ENCODE data around the gene TACSTD2.
"Not testable (repeated sequence)": the region's sequence is repeated elsewhere in the genome, so short reads cannot be mapped to it uniquely, and the experiment has no call there.

TACSTD2 gene

GRCh38 chr1:58587667-58588066 lies 10.6 kb upstream of the TACSTD2 start:
- no peak for DNase-seq (ENCODE audit: low read depth)

DNA sequence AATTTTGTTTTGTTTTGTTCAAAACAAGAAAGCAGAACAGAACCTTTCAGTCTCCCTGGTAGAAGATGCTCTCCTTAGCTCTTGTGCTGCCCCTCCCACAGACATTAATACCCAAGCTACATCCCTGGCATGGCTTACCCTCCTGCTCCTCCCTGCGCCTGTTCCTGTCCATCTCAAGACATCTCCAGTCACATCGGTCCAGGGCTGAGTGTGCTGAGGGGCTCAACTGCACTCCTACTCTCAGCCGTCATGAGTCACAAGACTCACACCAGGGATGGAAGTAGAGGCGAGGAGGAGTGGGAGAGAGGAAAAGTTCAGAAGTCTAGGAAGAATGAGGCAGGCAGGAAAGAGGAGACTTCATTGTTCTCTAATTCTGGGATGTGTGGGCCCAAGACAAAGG lies 9.2 kb upstream of the TACSTD2 start:
- no peak for DNase-seq (ENCODE audit: low read depth)

DNA sequence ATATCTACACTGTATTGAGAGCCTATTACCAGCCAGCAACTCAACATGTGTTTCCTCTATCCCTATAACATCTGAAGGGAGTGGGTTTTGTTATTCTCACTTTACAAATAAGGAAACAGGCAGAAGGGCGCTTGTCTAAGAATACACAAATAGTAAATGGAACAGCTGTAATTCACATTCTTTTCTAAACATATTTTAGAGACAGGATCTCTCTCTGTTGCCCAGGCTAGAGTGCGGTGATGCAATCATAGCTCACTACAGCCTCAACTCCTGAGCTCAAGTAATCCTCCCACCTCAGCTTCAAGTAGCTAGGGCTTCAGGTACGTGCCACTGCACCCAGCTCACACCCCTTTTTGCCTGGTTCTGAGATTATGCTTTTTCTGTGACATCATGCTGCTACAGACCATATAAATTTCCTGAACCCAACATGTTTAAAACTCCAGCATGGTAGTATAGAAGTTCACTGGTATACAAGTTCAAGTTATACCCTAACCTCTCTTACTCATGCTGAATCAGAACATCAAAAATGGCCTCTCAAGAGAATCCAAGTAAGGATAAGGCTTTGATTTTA lies 8.6 kb upstream of the TACSTD2 start:
- DNase-seq (ENCODE audit: low read depth) = no peak

GRCh38 chr1:58585166-58585565 lies 8.1 kb upstream of the TACSTD2 start:
- no peak for DNase-seq (ENCODE audit: low read depth)

DNA sequence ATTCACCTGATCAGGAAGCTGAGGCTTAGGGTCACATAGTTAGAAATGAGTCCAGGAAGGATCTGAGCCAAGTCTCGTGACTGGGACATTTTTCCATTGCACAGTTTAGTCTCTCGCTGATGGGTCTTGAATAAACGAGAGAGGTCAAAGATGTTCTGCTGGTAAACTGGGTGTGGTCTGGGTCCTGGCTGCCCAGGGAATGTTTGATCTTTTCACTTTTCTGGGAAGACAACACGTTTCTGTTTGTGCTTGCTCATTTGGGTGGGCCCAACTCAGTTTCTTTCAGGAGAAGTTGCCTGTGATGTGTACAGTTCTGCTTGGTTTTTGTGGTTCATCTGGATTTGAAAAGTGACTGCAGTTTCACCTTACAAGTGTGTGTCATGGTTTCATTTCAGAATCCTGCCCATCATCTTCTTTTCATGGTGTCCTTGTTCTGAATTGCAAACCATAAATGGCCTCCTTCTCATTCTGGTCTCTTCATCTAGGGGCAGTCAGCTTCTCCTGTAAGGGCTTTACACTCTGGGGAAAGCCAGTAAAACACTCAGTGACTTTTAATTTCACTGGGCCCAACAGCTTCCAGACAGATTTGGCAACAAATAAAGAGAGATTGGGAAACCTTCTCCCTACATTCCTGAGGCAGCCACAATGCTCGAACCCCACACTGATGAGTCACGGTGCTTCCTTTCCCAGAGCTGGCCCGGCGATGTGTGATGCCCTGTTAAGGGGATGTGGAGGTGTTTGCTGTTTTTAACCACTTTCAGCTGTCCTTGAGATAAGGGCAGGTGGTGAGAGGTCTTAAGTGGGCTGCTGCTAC lies 7.2 kb upstream of the TACSTD2 start:
- no peak for DNase-seq (ENCODE audit: low read depth)

DNA sequence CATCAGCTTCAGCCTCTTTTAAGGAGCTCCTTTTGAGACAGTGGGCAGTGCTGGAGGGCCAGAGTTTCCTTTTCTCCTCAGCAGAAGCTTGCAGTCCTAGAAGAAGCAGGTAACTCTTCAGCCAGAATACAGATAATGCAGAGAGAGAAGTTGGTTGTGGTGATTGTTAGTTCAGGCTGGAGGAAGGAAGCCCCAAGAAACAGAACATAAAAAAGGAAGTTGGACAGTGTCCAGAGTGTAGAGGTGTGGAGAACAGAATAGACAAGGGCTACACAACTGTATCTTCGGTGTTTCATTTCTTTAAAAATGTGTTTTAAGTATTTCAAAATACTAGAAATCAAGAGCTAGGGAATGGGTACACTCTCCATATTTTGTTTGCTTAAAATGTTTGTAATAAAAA lies 6.4 kb upstream of the TACSTD2 start:
- DNase-seq (ENCODE audit: low read depth) = no peak

DNA sequence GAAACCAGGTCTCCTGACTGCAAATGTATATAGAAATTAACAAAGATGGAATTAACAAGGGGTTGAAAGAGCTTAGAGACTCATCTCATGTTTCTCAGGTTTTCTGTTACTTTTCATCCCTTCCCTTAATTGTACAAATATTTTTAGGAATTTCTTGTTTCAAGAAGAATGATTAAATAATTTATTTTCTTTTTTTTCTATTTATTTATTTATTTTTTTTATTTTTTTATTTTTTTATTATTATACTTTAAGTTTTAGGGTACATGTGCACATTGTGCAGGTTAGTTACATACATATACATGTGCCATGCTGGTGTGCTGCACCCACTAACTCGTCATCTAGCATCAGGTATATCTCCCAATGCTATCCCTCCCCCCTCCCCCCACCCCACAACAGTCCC lies 5.1 kb upstream of the TACSTD2 start:
- not testable (repeated sequence) for DNase-seq (ENCODE audit: low read depth)

- no peak for DNase-seq (ENCODE audit: low read depth)
Measured at GRCh38 chr1:58581641-58582040, 4.6 kb upstream of the TACSTD2 start.

- DNase-seq (ENCODE audit: low read depth) = no peak
Measured at GRCh38 chr1:58580186-58580585, 3.1 kb upstream of the TACSTD2 start.

DNA sequence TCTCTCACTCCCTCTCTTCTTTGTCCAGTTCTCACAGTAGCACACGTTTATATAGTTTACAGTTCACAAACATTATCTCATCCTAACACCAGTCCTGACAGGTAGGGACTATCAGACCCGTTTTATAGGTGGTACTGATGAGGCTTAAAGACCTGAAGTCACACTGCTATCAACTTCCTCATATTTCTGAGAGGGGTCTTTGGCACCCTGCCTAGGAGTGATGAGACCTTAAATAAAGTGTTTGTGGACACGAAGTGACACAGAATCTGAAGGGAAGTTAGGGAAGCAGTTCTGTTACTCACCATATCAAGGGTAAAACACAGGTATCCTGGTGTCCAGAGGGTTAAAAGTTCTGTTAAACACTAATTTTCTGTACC lies 590 bp upstream of the TACSTD2 start:
- DNase-seq (ENCODE audit: low read depth) = no peak

GRCh38 chr1:58576325-58576726 lies 726 bp downstream of the TACSTD2 start:
- no peak for DNase-seq (ENCODE audit: low read depth)

DNA sequence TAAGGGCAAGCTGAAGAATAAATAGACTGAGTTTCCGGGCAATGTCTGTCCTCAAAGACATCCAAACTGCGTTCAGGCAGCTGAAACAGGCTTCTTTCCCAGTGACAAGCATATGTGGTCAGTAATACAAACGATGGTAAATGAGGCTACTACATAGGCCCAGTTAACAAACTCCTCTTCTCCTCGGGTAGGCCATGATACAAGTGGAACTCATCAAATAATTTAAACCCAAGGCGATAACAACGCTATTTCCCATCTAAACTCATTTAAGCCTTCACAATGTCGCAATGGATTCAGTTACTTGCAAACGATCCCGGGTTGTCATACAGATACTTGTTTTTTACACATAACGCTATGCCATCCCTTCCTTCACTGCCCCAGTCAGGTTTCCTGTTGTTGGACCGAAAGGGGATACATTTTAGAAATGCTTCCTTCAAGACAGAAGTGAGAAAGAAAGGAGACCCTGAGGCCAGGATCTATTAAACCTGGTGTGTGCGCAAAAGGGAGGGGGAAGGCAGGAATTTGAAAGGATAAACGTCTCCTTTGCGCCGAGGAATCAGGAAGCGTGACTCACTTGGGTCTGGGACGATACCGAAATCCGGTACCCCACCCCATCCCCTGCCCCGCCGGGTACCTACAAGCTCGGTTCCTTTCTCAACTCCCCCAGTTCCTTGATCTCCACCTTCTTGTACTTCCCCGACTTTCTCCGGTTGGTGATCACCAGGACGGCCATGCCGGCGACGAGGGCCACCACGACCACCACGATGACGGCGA lies 1.3 kb downstream of the TACSTD2 start:
- DNase-seq (ENCODE audit: low read depth) = no peak

DNA sequence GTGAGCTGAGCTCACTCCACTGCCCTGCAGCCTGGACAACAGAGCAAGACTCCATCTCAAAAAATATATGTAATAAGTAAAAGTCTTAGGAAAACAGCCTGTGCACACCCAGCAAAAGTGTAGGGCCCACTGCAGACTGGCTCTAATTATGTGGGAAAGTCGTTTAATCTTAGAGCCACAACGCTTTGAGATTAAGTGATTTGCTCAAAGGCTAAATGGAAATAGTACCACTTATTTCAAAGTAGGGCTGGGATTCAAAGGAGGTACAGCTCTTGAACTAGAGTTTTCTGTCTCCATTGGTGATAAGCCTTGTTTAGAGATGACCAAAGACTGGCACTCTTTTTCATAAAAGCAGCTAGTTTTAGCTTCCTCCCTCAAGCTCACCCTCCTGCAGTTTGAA lies 2.2 kb downstream of the TACSTD2 start:
- DNase-seq (ENCODE audit: low read depth) = no peak

DNA sequence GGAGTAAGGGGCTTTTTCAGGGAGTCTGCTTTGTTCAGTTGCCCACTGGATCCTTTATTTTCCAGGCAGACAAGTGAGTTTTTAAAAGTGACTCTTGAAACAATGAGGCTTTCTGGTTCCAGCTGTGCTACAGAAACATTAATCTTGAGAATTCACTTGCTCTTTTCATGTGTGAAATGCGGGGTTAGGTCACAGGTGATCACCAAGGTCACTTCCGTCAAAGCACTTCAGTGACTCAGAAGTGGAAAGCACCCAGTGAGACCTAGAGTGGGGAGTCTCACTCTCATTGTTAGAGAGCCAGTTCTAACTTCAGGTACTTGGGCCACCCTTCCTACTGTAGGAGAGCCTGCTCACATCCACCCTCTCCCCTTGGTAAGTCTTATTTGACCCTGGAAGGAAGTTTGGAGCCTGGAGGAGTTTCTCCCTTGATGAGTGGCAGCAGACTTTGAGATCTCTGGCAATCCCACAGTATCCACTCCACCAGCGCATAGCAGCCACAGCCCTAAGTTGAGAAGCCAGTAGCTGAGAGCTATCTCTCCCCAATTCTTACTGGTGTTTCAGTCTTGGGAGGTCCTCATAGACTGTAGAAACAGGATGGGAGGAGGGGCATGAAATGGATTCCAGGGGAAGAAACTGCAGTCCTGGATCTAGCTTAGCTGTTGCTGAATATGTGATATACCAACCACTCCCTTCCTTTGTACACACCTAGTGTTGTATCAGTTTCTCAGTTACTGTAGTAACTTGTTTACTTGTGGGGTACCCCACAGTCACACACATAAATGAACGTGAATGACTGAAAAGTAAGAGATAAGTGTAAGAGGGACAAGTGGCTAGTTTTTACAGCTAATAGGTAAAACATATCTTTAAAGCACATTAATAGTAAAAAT lies 3.1 kb downstream of the TACSTD2 start:
- no peak for DNase-seq (ENCODE audit: low read depth)

GRCh38 chr1:58573138-58573537 lies 3.9 kb downstream of the TACSTD2 start:
- DNase-seq (ENCODE audit: low read depth) = no peak

DNA sequence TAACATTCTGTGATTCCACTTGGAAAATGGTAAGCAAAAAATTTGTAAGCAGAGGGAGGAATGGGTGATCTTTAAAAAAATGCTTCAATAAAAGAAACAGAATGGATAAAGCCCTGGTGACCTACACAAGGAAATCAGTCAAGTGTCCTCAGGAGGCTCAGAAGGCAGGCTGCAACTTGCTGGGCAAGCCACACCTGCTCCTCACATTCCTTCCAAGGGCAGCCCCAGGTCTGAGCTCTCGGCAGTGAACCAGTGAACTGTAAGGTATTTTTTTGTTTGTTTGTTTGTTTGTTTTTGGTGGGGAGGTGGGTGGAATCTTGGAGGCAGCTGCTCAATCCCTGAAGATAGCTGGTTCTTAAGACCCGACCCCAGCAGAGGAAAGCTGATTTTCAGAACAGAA lies 4.4 kb downstream of the TACSTD2 start:
- DNase-seq (ENCODE audit: low read depth) = no peak

DNA sequence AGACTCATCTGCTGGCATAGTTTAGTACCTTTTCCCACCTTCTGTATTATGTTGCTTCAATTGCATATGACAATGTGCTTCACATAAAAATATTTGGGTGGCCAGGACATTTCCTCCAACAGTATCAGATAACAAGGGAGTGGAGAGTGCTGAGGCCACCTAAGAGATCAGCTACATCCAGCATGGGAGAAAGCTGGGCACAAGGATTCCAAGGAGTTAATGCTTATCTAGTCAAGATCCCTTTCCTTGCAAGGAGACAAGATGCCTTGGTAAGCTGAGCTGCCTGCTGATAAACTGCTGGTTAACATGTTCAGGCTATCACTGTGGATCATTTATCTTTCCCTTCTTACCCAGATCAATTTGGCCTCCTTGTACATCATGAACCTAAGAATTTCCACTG lies 5.4 kb downstream of the TACSTD2 start:
- no peak for DNase-seq (ENCODE audit: low read depth)

DNA sequence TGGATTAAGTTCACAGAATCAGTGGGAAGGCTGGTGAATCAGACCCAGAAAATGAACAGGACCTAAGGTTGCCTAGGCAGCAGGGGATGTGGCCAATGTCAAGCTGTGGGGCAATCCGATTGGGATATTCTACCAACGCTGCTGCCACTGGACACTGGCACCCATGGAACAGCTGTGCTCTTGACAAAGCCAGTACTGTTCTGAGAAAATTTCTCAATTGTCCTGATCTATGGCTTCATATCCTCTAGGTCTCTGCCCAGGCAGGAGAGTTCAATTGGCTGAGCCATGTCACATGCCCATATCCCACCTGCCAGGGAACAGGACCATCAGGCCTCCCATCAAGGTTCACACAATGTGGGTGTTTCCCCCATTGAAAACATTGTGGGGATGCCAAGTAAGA lies 6.2 kb downstream of the TACSTD2 start:
- no peak for DNase-seq (ENCODE audit: low read depth)

DNA sequence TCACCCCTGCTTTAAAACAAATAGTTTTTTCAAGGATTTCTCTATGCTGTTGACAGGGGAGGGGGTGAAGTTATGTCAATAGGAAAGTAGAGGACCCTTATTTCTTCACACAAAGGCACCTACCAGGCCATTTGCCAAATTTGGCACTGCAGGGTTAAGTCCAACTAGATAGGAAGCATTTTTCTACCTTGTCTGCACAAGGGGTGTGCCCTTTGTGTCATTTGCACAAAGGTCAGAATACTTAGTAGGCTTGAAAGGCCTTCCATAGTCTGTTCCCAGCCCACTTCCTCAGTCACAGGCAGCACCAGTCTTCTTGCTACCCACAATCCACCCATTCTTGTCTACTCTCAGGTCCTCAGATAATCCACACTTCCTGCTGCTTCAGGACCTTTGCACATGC lies 7.0 kb downstream of the TACSTD2 start:
- no peak for DNase-seq (ENCODE audit: low read depth)

DNA sequence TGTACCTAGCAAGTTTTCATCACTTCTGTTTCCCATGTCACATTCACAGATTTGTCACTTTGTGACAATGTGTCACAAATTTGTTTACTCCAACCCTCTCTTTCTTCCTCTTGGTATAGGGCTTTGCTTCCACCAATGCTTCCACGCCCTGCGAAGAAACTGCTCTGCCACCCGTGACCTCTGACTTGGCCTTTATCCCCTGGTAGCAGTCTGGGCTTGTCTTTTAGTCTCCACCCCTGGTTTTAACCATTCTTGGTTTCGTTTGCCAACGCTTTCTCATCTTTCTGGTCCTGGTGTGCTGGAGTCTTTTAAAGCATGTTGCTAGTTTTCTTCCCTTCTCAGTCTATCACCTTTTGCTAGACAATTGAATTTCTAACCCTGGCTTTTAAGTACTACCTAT lies 8.1 kb downstream of the TACSTD2 start:
- DNase-seq (ENCODE audit: low read depth) = no peak

DNA sequence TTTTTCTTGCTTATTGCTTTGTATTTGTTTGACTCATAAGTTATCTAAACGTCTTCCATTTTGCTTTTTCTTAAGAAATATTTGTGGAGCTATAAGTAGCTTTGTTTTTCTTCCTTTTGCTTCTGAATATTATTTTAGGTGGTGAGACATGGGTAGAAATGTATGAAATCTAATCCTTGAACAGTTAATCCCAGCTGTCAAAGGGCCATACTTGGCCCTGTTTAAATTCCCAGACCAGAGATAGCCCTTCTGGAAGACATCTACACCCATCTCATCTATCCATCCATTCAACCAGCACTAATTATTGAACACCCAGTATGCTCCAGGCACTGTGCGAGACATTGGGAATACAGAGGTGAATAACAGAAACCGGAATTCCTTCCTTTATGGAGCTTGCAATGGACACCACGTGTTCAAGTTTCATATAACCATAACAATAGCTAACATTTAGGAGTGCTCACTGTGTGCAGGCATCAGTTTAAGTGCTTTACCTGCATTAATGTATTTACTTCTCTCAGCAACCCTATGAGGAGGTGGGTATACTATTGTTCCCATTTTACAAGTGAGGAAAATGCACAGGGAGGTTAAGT lies 8.7 kb downstream of the TACSTD2 start:
- no peak for DNase-seq (ENCODE audit: low read depth)

GRCh38 chr1:58566339-58566738 lies 10.7 kb downstream of the TACSTD2 start:
- DNase-seq (ENCODE audit: low read depth) = no peak

All from T-helper 22 cell (primary cell).